Muscle layer of colon (tissue), 2 donors: Measurements from ENCODE around the gene ARHGEF37.

Source experiments
- H3K27ac ChIP-seq: one replicate; pipeline ENCODE4 v1.7.0; 2013; ENCODE audit warnings: low read depth, mild to moderate bottlenecking, low read length, moderate library complexity
- H3K27me3 ChIP-seq, 2 donors: one replicate each; pipeline ENCODE4 v1.7.0; 2013; ENCODE audit warnings: low read length in 2 of 2, mild to moderate bottlenecking in 2 of 2; ENCODE audit not compliant: insufficient read depth in 2 of 2, control insufficient read depth in 1 of 2
- H3K36me3 ChIP-seq: one replicate; pipeline ENCODE4 v1.7.0; 2013; ENCODE audit warnings: mild to moderate bottlenecking, low read length; ENCODE audit not compliant: insufficient read depth
- H3K4me1 ChIP-seq: one replicate; pipeline ENCODE4 v1.7.0; 2013; ENCODE audit warnings: mild to moderate bottlenecking, low read length; ENCODE audit not compliant: insufficient read depth
- H3K4me3 ChIP-seq, 2 donors: one replicate each; pipeline ENCODE4 v1.7.0; 2013; ENCODE audit warnings: low read length in 2 of 2, low read depth in 1 of 2, mild to moderate bottlenecking in 1 of 2, moderate library complexity in 1 of 2
- H3K9ac ChIP-seq: one replicate; pipeline ENCODE4 v1.7.0; 2013; ENCODE audit warnings: low read length
- H3K9me3 ChIP-seq: one replicate; pipeline ENCODE4 v1.7.0; 2013; ENCODE audit warnings: mild to moderate bottlenecking, low read length
- donor health status: abdominal sarcoma.
- donor health status: Adenocarcinoma of cecum.

The ARHGEF37 gene

GRCh38 chr5:149616727-149617285 is 35.5 kb downstream of the ARHGEF37 start:
- Histone ChIP-seq H3K4me3 (no peak overlapping the region), H3K9me3 (no peaks in the 10 kb centered on the region), H3K4me1 (peaks cover 27% of the 10 kb centered on the region)

GRCh38 chr5:149617760-149618306 is 36.5 kb downstream of the ARHGEF37 start:
- Histone ChIP-seq H3K4me1 (peaks cover 26% of the 10 kb centered on the region), H3K27ac (no peak overlapping the region), H3K9ac (no peak overlapping the region), H3K9me3 (no peaks in the 10 kb centered on the region), H3K4me3 (no peak overlapping the region), H3K27me3 (no peaks in the 10 kb centered on the region), H3K36me3 (peaks cover 66% of the 10 kb centered on the region)

More at GRCh38 chr5:149616727-149617285, 35.5 kb downstream of the ARHGEF37 start:
- peak overlapping the region; percentile 41 for H3K27ac ChIP-seq
- peaks cover 61% of the 10 kb centered on the region for H3K36me3 ChIP-seq
- no peaks in the 10 kb centered on the region for H3K27me3 ChIP-seq
- no peak overlapping the region for H3K9ac ChIP-seq

GRCh38 chr5:149618581-149619248 is 37.4 kb downstream of the ARHGEF37 start:
- Histone ChIP-seq H3K9ac (no peak overlapping the region), H3K27ac (no peak overlapping the region), H3K36me3 (peaks cover 71% of the 10 kb centered on the region), H3K4me3 (no peak overlapping the region), H3K4me1 (peaks cover 26% of the 10 kb centered on the region), H3K9me3 (no peaks in the 10 kb centered on the region), H3K27me3 (no peaks in the 10 kb centered on the region)

- Histone ChIP-seq H3K4me3 (no peak overlapping the region), H3K4me1 (peaks cover 17% of the 10 kb centered on the region), H3K27me3 (no peaks in the 10 kb centered on the region), H3K36me3 (peaks cover 81% of the 10 kb centered on the region), H3K27ac (no peak overlapping the region), H3K9ac (no peak overlapping the region), H3K9me3 (no peaks in the 10 kb centered on the region)
These were observed 40.3 kb downstream of the ARHGEF37 start for GRCh38 chr5:149621415-149622098.

GRCh38 chr5:149622466-149622865 is 41.2 kb downstream of the ARHGEF37 start:
- no peak overlapping the region for H3K27ac ChIP-seq
- no peaks in the 10 kb centered on the region for H3K9me3 ChIP-seq
- no peaks in the 10 kb centered on the region for H3K27me3 ChIP-seq
- H3K36me3 ChIP-seq: peaks cover 88% of the 10 kb centered on the region
- peaks cover 8% of the 10 kb centered on the region for H3K4me1 ChIP-seq
- H3K9ac ChIP-seq: no peak overlapping the region
- H3K4me3 ChIP-seq: no peak overlapping the region

GRCh38 chr5:149623473-149623872 is 42.2 kb downstream of the ARHGEF37 start:
- Histone ChIP-seq H3K27ac (no peak overlapping the region), H3K9me3 (no peaks in the 10 kb centered on the region), H3K4me1 (peaks cover 5% of the 10 kb centered on the region), H3K36me3 (peaks cover 87% of the 10 kb centered on the region), H3K4me3 (no peak overlapping the region), H3K27me3 (no peaks in the 10 kb centered on the region), H3K9ac (no peak overlapping the region)

GRCh38 chr5:149627070-149627469 is 45.8 kb downstream of the ARHGEF37 start:
- no peak overlapping the region for H3K9ac ChIP-seq
- no peaks in the 10 kb centered on the region for H3K4me1 ChIP-seq
- H3K36me3 ChIP-seq: peaks cover 68% of the 10 kb centered on the region
- H3K9me3 ChIP-seq: no peaks in the 10 kb centered on the region
- H3K27me3 ChIP-seq: no peaks in the 10 kb centered on the region
- no peak overlapping the region for H3K27ac ChIP-seq
- no peak overlapping the region for H3K4me3 ChIP-seq

- no peak overlapping the region for H3K4me3 ChIP-seq
- H3K4me1 ChIP-seq: no peaks in the 10 kb centered on the region
- H3K27ac ChIP-seq: no peak overlapping the region
- no peak overlapping the region for H3K9ac ChIP-seq
- H3K36me3 ChIP-seq: peaks cover 57% of the 10 kb centered on the region
- no peaks in the 10 kb centered on the region for H3K27me3 ChIP-seq
- no peaks in the 10 kb centered on the region for H3K9me3 ChIP-seq
These were observed 46.9 kb downstream of the ARHGEF37 start for GRCh38 chr5:149628221-149628620.

GRCh38 chr5:149628846-149629388 is 47.6 kb downstream of the ARHGEF37 start:
- Histone ChIP-seq H3K9me3 (no peaks in the 10 kb centered on the region), H3K27me3 (no peaks in the 10 kb centered on the region), H3K27ac (no peak overlapping the region), H3K36me3 (peaks cover 50% of the 10 kb centered on the region), H3K4me1 (no peaks in the 10 kb centered on the region), H3K4me3 (no peak overlapping the region), H3K9ac (no peak overlapping the region)

- H3K4me3 ChIP-seq: no peak overlapping the region
- no peaks in the 10 kb centered on the region for H3K9me3 ChIP-seq
- H3K9ac ChIP-seq: no peak overlapping the region
- no peaks in the 10 kb centered on the region for H3K4me1 ChIP-seq
- H3K27me3 ChIP-seq: no peaks in the 10 kb centered on the region
- peaks cover 45% of the 10 kb centered on the region for H3K36me3 ChIP-seq
- no peak overlapping the region for H3K27ac ChIP-seq
These were observed 48.1 kb downstream of the ARHGEF37 start for GRCh38 chr5:149629421-149629820.

- H3K4me1 ChIP-seq: no peaks in the 10 kb centered on the region
- no peaks in the 10 kb centered on the region for H3K27me3 ChIP-seq
- no peaks in the 10 kb centered on the region for H3K9me3 ChIP-seq
- peaks cover 42% of the 10 kb centered on the region for H3K36me3 ChIP-seq
- H3K27ac ChIP-seq: no peak overlapping the region
- no peak overlapping the region for H3K9ac ChIP-seq
- H3K4me3 ChIP-seq: no peak overlapping the region
These were observed 49.0 kb downstream of the ARHGEF37 start for GRCh38 chr5:149630337-149630736.
